ENCODE measurements around the gene HECTD2.
"Not testable (repeated sequence)": the region's sequence is repeated elsewhere in the genome, so short reads cannot be mapped to it uniquely, and the experiment has no call there.

The HECTD2 gene

GRCh38 chr10:91412354-91413087, 2.4 kb downstream of the HECTD2 start:
- no peak for DNase-seq (ENCODE audit: low read depth, low spot score)

- DNase-seq (ENCODE audit: low read depth, low spot score): no peak
Measured at GRCh38 chr10:91415816-91416215, 5.7 kb downstream of the HECTD2 start.

- DNase-seq (ENCODE audit: low read depth, low spot score): no peak
Measured at GRCh38 chr10:91416339-91416855, 6.3 kb downstream of the HECTD2 start.

GRCh38 chr10:91418416-91418815, 8.3 kb downstream of the HECTD2 start:
- no peak for DNase-seq (ENCODE audit: low read depth, low spot score)

GRCh38 chr10:91420868-91421267, 10.7 kb downstream of the HECTD2 start:
- DNase-seq (ENCODE audit: low read depth, low spot score): no peak

- no peak for DNase-seq (ENCODE audit: low read depth, low spot score)
Measured at GRCh38 chr10:91422915-91423314, 12.8 kb downstream of the HECTD2 start.

- DNase-seq (ENCODE audit: low read depth, low spot score): no peak
Measured at GRCh38 chr10:91424016-91424415, 13.9 kb downstream of the HECTD2 start.

- DNase-seq (ENCODE audit: low read depth, low spot score): no peak
Measured at GRCh38 chr10:91432175-91432574, 22.0 kb downstream of the HECTD2 start.

GRCh38 chr10:91433620-91434019, 23.5 kb downstream of the HECTD2 start:
- no peak for DNase-seq (ENCODE audit: low read depth, low spot score)

- DNase-seq (ENCODE audit: low read depth, low spot score): no peak
Measured at GRCh38 chr10:91434041-91434440, 23.9 kb downstream of the HECTD2 start.

- DNase-seq (ENCODE audit: low read depth, low spot score): no peak
Measured at GRCh38 chr10:91435241-91435640, 25.1 kb downstream of the HECTD2 start.

- not testable (repeated sequence) for DNase-seq (ENCODE audit: low read depth, low spot score)
Measured at GRCh38 chr10:91438228-91438627, 28.1 kb downstream of the HECTD2 start.

- DNase-seq (ENCODE audit: low read depth, low spot score): no peak
Measured at GRCh38 chr10:91444211-91445182, 34.4 kb downstream of the HECTD2 start.

GRCh38 chr10:91452063-91452462, 41.9 kb downstream of the HECTD2 start:
- DNase-seq (ENCODE audit: low read depth, low spot score): no peak

- no peak for DNase-seq (ENCODE audit: low read depth, low spot score)
Measured at GRCh38 chr10:91453535-91453934, 43.4 kb downstream of the HECTD2 start.

GRCh38 chr10:91455135-91455534, 45.0 kb downstream of the HECTD2 start:
- not testable (repeated sequence) for DNase-seq (ENCODE audit: low read depth, low spot score)

GRCh38 chr10:91460681-91461080, 50.5 kb downstream of the HECTD2 start:
- no peak for DNase-seq (ENCODE audit: low read depth, low spot score)

- no peak for DNase-seq (ENCODE audit: low read depth, low spot score)
Measured at GRCh38 chr10:91462423-91462822, 52.3 kb downstream of the HECTD2 start.

GRCh38 chr10:91464500-91464899, 54.4 kb downstream of the HECTD2 start:
- DNase-seq (ENCODE audit: low read depth, low spot score): no peak

- DNase-seq (ENCODE audit: low read depth, low spot score): no peak
Measured at GRCh38 chr10:91465261-91465660, 55.1 kb downstream of the HECTD2 start.

- DNase-seq (ENCODE audit: low read depth, low spot score): no peak
Measured at GRCh38 chr10:91467114-91467513, 57.0 kb downstream of the HECTD2 start.

- no peak for DNase-seq (ENCODE audit: low read depth, low spot score)
Measured at GRCh38 chr10:91471602-91472001, 61.5 kb downstream of the HECTD2 start.
